ENCODE data around the gene CCDC3. TPM values are rescaled to one million over a fixed set of nuclear protein-coding genes. Genes with fewer than 3 reads are reported as not detected.

Gene CCDC3
- total RNA-seq, 4 donors from 2014 or later: 27.8 to 108 (median 74.6) TPM

DNA sequence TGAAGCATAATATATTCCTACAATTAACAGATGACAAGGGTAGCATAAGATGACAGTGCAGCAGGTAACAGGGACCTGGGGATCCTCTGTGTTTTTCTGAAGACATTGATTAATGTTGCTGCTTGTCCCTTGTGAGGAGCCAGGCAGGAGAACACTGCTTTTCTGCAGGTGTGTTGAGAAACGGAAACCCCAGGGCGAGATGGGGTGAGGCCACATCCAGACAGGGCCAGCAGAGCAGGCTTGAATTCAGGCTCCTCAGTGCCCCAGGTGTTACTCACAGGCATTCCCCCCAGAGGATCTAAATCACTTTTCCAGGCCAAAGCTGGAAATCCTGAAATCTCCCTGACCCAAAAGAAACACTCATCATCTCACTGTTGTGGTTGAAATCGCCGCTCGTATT is 105.3 kb downstream of the CCDC3 start:
- WGBS, 2 donors: 96% methylated on average over 5 of the region's 5 CpGs
- TF ChIP-seq, protein P1, sequence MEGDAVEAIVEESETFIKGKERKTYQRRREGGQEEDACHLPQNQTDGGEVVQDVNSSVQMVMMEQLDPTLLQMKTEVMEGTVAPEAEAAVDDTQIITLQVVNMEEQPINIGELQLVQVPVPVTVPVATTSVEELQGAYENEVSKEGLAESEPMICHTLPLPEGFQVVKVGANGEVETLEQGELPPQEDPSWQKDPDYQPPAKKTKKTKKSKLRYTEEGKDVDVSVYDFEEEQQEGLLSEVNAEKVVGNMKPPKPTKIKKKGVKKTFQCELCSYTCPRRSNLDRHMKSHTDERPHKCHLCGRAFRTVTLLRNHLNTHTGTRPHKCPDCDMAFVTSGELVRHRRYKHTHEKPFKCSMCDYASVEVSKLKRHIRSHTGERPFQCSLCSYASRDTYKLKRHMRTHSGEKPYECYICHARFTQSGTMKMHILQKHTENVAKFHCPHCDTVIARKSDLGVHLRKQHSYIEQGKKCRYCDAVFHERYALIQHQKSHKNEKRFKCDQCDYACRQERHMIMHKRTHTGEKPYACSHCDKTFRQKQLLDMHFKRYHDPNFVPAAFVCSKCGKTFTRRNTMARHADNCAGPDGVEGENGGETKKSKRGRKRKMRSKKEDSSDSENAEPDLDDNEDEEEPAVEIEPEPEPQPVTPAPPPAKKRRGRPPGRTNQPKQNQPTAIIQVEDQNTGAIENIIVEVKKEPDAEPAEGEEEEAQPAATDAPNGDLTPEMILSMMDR (IDR thresholded peaks at IDR 0.05): no peak
- TF ChIP-seq POLR2A (IDR thresholded peaks at IDR 0.05): no peak
- intact Hi-C loops (cut with DNase I; ENCODE audit: low total_unique reads): no loop called here
- no peak for DNase-seq (ENCODE audit: low spot score in 2 of 2)
- H3K4me3 ChIP-seq (ENCODE audit: low read depth, poor library complexity, severe bottlenecking): no peak overlapping the region

DNA sequence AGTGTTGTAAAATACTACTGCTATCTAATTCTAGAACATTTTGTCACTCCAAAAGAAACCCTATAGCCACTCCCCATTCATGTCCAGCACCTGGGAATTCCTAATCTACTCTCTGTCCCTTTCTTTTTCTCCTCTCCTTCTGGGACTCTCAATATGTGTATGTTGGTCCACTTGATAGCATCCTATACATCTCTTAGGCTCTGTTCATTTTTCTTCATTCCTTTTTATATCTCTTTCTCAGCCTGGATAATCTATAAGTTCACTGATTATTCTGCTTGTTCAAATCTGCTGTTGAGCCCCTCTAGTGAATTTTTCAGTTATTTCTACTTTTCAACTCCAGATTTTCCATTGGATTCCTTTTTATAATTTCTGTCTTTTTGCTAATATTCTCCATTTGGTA is 108.6 kb downstream of the CCDC3 start:
- DNase-seq (ENCODE audit: low spot score in 2 of 2): no peak
- TF ChIP-seq POLR2A (IDR thresholded peaks at IDR 0.05): no peak
- intact Hi-C loops (cut with DNase I; ENCODE audit: low total_unique reads): no loop called here
- H3K4me3 ChIP-seq (ENCODE audit: low read depth, poor library complexity, severe bottlenecking): no peak overlapping the region

DNA sequence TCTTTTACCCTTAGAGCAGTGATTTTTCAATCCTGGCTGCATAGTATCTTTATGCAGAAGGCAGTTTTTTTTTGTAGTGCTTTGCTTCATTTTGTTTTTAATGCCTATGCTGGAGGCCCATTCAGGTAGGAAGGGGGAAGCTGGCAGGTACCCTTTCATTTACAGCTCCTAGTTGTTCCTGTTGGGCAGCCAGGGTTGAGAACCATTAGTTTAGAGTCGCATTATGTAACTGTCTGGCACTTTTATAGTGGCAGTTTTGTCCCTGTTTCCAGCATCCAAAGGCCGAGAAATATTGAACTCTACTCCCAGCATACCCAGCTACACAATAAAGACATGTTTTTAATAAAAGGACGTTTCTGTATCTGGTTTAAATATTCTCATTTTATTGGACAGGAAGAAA is 110.6 kb downstream of the CCDC3 start:
- intact Hi-C loops (cut with DNase I; ENCODE audit: low total_unique reads): no loop called here
- no peak overlapping the region for H3K4me3 ChIP-seq (ENCODE audit: low read depth, poor library complexity, severe bottlenecking)
- no peak for DNase-seq (ENCODE audit: low spot score in 2 of 2)
- TF ChIP-seq POLR2A (IDR thresholded peaks at IDR 0.05): no peak
- TF ChIP-seq, protein P1 (IDR thresholded peaks at IDR 0.05): no peak
- 51 to 57% methylated on average over 3 of the region's 3 CpGs for WGBS, 2 donors

DNA sequence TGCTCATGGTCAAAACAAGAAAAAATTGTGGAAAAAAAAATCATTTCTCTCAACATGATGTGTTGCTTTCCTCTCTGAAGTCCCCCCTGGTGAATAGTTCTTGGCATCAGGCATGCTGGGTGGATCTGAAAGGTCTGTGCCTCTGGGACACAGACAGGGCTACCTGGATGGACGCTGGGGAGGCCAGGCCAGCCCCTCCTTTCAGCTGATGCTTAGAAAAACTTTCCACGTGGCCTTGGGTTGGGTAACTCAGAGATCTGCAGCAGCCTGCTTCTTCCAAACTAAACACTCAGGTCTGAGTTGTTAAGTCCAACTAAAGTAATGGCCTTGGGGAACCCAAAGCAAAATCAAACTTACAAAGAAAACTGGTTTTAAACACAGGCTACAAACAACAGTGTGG is 113.0 kb downstream of the CCDC3 start:
- no peak for DNase-seq (ENCODE audit: low spot score in 2 of 2)
- TF ChIP-seq POLR2A (IDR thresholded peaks at IDR 0.05): no peak
- TF ChIP-seq, protein P1 (IDR thresholded peaks at IDR 0.05): no peak
- 66 to 74% methylated on average over 2 of the region's 2 CpGs for WGBS, 2 donors
- intact Hi-C loops (cut with DNase I; ENCODE audit: low total_unique reads): no loop called here
- H3K4me3 ChIP-seq (ENCODE audit: low read depth, poor library complexity, severe bottlenecking): no peak overlapping the region

DNA sequence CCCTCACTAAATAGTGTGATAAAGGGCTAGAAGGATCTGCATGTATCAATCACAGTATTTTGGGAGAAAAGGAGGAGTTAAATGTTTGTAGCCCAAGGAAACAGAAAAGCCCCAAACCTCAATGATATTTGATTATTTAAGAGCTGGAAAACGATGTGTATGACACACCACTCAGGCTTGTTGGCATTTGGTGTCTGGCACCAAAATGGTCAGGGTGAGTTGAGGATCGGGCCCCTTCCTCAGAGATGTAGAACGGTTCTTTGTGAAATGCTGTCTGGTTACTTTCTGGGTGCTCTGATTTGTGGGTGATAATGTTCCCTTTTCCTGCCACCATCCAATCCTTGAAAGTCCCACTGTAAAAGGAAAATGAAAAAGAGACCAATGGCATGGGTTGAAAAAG is 113.7 kb downstream of the CCDC3 start:
- DNase-seq (ENCODE audit: low spot score in 2 of 2): no peak
- TF ChIP-seq POLR2A (IDR thresholded peaks at IDR 0.05): no peak
- TF ChIP-seq, protein P1 (IDR thresholded peaks at IDR 0.05): no peak
- intact Hi-C loops (cut with DNase I; ENCODE audit: low total_unique reads): no loop called here
- H3K4me3 ChIP-seq (ENCODE audit: low read depth, poor library complexity, severe bottlenecking): no peak overlapping the region
- WGBS, 2 donors: 40 to 45% methylated on average over 3 of the region's 3 CpGs

DNA sequence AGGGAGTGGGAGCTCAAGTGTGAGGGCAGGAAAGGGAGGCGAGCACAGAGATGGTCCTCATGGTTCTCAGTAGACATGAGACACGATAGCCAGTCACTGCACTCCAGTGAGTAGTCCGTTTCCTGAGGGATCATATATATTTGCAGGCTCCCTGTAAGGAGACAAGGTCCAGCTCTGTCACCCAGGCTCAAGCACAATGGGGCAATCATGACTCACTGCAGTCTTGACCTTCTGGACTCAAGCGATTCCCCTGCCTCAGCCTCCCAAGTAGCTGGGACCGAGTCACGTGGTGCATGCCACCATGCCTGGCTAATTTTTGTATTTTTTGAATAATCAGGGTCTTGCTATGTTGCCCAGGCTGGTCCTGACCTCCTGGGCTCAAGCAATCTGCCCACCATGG is 116.7 kb downstream of the CCDC3 start:
- H3K4me3 ChIP-seq (ENCODE audit: low read depth, poor library complexity, severe bottlenecking): no peak overlapping the region
- WGBS, 2 donors: 88 to 97% methylated on average over 6 of the region's 6 CpGs
- DNase-seq (ENCODE audit: low spot score in 2 of 2): peak in 1 of 2 donors; percentile 42
- TF ChIP-seq POLR2A (IDR thresholded peaks at IDR 0.05): no peak
- TF ChIP-seq, protein P1 (IDR thresholded peaks at IDR 0.05): no peak
- intact Hi-C loops (cut with DNase I; ENCODE audit: low total_unique reads): no loop called here
